ENCODE measurements around the gene EXOC6. TPM values are rescaled to one million over a fixed set of nuclear protein-coding genes. Genes with fewer than 3 reads are reported as not detected.
A peak's percentile ranks its signal among the peaks of the same experiment; 100 is the strongest.

The EXOC6 gene
- total RNA-seq, 2 donors from 2014 or later = 9.7 to 13.4 TPM

DNA sequence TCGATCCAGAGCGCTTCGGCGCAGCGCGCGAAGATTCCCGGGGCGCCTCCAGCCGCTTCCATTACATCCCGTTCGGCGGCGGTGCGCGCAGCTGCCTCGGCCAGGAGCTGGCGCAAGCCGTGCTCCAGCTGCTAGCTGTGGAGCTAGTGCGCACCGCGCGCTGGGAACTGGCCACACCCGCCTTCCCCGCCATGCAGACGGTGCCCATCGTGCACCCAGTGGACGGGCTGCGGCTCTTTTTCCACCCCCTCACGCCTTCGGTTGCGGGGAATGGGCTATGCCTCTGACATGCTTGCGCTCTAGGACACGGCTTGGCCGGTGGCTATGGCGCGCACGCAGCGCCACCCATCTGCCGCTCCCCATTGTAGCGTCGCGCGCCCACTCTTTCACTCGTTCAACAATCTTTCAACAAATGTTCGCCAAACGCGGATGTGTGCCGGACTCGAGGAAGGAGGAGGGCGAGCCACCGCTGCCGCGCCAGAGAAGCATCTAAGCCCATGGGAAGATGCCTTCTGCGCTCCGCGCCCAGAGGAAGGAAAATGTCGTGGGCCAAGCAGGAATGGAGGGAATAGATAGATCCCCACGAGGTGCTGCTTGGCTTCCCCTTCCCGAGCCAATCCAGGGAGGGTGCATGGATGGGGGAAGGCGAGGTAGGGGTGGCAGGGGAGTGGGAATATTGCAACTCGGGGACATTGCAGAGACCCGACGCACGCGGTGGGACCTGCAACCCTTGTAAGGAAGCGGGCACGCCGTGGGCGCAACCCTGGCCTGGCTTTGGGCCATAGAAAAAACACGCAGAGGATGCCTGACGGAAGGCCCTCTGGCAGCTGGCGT, 220.3 kb downstream of the EXOC6 start:
- peak in 1 of 2 donors; percentile 28 for ATAC-seq
- intact Hi-C loops (cut with DNase I) = no loop called here
- no peak for DNase-seq

DNA sequence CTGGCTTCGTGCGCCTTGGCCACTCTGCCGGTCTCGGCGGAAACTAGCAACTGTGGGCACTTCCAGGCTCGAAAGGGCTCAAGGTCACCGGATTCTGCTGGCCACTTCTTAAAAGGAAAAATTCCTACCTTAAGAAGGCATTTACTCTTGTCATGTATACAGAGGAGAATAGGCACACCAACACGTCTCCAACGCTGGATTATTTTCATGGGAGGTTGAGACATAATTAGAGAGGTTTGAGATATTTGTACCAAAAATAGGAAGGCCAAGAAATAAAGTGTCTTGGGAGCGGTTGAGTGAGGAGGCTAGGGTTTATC, 220.9 kb downstream of the EXOC6 start:
- intact Hi-C loops (cut with DNase I) = no loop called here
- DNase-seq = no peak
- ATAC-seq = no peak

DNA sequence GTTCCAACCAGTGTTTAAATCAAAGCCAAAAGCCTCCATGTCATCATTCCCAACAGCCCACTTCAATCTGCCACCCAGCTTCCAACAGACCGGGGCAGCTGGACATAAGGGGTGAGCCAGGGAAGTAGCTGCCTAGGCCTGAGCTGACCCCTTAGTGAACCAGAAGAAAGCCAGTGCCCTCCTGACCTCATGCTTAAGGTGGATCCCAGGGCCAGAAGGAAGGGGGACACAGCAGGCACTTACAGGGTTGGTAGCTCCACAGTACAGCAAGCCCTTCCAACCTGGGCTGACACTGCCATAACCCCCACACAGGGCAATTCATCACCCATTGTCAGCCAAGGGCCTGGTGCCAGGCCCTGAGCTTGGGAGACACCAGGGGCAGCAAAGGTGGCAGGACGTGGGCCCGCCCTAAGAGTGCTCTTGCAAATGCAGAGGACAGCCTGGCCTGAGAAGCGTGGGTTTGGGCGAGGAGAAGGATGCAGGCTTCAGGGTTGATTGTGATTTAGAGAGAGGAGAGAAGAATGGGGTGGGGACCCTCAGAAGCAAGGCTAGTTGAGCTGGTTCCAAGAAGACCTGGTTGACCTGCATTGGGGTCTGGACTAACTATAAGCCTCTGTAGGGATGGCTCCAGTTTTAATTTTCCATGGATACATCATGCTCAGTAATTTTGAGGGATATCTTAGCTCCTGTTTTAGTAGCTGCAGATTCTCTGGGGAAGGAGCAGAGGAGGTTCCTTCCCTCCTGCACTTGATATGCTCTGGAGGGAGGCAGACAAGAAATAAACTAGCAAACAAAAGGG, 222.3 kb downstream of the EXOC6 start:
- DNase-seq = no peak
- no peak for ATAC-seq
- intact Hi-C loops (cut with DNase I) = no loop called here

DNA sequence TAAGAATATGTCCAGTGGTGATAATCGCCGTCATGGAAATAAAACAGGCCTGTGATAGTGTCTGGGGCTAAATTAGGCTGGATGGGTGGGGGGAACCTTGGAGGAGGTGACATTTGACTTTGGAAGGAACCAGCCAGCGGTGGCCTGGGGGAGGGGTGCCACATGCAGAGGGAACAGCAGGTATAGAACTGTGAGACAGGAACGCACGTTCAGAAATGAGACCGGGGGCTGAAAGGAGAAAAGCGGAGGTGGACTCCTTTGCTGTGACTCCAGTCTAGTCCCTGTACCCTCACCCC, 222.8 kb downstream of the EXOC6 start:
- no peak for DNase-seq
- intact Hi-C loops (cut with DNase I) = no loop called here
- no peak for ATAC-seq

DNA sequence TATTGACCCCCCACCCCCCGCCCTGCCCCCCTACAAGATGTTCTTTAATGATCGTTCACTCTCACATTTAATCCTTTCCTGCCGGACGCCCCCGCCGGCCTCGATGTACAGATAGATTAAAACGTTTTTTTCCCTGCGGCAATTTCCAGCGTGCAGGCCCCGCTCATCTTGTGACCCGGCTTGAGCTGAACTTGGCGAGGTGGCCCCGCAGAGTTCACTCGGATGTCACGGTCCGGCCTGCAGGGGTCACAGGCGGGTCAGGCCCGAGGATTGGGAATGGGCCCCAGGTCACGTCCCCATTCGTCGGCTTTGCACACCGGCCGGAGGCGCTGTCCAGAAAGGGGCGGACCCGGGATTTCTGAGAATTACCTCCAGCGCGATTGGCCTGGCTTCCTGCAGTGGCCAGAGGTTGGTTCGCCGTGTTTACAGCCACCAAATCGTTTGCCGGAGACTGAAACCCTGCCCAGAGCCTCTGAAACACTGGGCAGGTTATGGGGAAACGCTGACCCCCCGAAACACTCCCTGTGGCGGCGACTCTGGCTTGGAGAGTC, 223.4 kb downstream of the EXOC6 start:
- intact Hi-C loops (cut with DNase I) = no loop called here
- DNase-seq (no peak), ATAC-seq (peak; percentile 22 to 28)

DNA sequence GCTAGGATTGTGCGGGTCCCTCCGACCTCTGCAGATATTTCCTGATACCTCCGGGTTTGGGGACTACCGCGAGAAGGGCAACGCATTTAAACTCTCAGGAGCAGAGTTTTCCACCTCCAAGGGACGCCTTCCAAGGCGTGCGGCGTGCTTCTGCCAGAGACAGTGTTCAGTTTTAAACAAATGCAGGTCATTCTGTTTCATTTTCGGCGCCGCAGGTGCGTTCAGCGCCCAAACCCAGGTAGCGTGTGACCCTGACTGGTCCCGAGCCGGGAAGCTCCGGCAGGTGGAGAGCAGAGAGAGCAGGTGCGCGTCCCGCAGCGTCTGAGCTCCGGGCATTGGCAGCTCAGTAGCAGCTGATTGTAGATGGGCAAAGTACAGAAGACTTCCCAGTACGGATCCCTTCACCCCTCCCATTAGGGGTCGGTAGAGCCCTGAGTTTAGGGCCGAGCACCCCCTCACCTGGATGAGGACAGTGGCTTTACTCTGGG, 223.9 kb downstream of the EXOC6 start:
- DNase-seq (no peak), ATAC-seq (no peak)
- intact Hi-C loops (cut with DNase I) = no loop called here

DNA sequence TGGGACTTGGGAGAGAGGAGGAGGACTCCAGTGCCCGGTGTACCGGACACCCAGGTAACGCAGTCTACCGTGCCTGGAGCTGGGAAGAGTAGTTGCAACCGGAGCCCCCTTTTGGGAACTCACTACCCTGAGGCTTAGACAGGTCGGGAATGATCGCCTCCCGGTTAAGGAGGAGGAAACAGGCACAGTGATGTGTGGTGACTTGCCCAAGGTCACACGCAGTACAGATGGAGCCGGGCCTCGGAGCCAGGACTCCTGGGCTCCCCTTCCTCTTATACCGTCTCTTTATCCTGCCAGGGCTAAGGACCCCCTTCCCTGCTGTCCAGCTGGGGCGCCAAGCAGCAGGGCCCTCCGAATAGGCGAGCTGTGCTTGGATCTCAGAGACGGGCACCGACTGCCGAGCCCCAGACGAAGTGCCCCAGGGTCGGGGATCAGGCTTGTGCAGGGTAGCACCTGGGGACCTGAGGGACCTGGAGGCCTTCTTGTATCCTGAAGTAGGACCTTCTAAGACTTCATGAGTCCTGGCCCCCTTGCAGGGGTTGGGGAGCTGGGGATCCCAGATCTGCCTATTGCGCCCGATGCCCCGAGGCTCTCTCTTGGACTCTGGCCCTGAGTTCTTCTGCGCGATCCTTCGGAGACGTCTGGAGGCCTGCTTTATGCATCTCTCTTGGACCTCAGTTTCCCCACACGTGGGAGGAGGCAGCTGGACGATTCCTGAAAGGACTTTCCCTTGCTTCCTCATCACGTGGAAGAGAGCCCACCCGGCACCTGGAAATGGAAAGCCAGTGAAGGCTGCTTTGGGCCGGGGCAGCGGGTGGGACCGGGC, 224.6 kb downstream of the EXOC6 start:
- ATAC-seq = no peak
- DNase-seq = no peak
- intact Hi-C loops (cut with DNase I) = no loop called here

DNA sequence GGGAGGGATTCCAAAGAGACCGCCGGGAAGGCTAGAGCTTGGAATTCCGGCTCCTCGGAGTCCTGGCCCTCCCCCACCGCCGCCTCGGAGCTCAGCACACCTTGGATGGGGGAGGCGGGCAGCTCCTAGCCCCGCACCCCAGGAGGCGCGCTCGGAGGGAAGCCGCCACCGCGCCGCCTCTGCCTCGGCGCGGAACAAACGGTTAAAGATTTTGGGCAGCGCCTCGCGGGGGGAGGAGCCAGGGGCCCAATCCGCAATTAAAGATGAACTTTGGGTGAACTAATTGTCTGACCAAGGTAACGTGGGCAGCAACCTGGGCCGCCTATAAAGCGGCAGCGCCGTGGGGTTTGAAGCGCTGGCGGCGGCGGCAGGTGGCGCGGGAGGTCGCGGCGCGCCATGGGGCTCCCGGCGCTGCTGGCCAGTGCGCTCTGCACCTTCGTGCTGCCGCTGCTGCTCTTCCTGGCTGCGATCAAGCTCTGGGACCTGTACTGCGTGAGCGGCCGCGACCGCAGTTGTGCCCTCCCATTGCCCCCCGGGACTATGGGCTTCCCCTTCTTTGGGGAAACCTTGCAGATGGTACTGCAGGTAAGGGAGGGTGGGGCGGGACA, 225.3 kb downstream of the EXOC6 start, which contains the start of gene CYP26A1:
TSS of gene CYP26A1 (plus strand) at position 355 of the 608 bp plus-strand sequence. CDS start at position 397, 42 bp downstream.
- DNase-seq = no peak
- intact Hi-C loops (cut with DNase I) = no loop called here
- peak in 1 of 2 donors; percentile 13 for ATAC-seq

DNA sequence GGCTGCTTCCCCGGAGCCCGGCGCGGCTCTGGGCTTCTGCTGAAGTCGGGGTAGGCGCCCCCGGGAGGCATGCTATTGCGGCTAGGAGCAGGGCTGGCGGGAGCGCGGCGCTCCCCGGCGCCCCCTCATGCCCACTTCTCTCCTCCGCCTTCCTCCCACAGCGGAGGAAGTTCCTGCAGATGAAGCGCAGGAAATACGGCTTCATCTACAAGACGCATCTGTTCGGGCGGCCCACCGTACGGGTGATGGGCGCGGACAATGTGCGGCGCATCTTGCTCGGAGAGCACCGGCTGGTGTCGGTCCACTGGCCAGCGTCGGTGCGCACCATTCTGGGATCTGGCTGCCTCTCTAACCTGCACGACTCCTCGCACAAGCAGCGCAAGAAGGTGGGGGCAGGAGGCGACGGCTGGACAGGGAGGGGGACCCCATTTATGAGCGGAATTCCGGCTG, 225.9 kb downstream of the EXOC6 start:
- intact Hi-C loops (cut with DNase I) = no loop called here
- DNase-seq (no peak), ATAC-seq (peak in 1 of 2 donors; percentile 17)

DNA sequence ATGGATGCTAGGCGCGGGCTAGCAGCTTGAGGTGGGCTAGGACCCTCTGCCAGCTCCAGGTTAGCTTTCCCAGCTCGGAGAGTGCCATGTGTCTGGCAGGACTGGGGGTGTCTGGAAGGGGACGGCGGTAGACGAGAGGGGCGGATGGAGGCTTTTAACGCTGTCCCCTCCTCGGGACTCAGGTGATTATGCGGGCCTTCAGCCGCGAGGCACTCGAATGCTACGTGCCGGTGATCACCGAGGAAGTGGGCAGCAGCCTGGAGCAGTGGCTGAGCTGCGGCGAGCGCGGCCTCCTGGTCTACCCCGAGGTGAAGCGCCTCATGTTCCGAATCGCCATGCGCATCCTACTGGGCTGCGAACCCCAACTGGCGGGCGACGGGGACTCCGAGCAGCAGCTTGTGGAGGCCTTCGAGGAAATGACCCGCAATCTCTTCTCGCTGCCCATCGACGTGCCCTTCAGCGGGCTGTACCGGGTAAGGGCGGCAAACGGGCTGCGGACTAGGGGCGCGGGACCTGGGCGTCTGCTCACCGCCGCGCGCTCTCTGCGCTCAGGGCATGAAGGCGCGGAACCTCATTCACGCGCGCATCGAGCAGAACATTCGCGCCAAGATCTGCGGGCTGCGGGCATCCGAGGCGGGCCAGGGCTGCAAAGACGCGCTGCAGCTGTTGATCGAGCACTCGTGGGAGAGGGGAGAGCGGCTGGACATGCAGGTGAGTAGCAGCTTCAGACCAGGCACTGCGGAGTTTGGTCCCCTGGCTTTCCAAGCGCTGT, 226.5 kb downstream of the EXOC6 start:
- ATAC-seq = no peak
- no peak for DNase-seq
- intact Hi-C loops (cut with DNase I) = no loop called here

DNA sequence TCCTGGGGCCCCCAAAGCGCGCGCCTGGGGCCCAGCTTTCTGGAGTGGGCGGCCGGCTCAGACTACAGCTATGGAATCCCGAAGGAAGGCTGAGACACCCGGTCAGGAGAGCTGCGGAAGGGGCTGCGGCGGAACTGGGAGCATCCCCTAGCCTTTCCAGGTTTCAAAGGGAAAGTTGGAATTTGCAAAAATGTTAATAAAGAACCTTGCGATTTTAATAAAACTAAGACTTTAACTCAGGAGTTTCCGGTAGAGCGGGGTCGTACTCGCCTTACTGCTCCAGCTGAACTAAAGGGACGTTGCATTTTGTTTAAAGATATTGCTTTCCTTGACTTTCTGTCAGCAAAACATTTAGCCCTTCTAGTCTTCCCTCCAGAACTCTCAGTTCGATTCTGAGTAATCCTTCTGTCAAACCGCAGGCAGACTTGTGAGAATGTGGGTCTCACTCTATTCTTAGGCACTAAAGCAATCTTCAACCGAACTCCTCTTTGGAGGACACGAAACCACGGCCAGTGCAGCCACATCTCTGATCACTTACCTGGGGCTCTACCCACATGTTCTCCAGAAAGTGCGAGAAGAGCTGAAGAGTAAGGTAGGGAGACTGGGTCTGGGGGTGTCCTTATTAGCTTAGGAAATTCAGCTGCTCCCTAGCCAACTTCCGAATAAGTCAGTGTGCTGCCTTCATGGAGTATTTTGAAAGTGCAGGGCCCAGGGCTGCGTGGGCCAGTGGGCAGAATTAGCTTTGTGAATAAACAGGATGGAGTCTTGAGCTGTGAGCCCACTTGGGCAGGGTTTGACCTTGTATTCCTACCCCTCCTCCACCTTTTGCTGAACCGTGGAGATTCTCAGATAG, 227.3 kb downstream of the EXOC6 start:
- ATAC-seq = no peak
- no peak for DNase-seq
- intact Hi-C loops (cut with DNase I) = no loop called here

DNA sequence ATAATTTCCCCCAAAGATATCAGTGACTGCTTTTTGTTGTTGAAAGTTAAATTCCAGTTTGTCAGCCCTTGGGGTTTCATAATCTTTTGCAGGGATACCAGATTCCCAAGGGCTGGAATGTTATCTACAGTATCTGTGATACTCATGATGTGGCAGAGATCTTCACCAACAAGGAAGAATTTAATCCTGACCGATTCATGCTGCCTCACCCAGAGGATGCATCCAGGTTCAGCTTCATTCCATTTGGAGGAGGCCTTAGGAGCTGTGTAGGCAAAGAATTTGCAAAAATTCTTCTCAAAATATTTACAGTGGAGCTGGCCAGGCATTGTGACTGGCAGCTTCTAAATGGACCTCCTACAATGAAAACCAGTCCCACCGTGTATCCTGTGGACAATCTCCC, 228.6 kb downstream of the EXOC6 start:
- intact Hi-C loops (cut with DNase I) = no loop called here
- DNase-seq = no peak
- no peak for ATAC-seq

DNA sequence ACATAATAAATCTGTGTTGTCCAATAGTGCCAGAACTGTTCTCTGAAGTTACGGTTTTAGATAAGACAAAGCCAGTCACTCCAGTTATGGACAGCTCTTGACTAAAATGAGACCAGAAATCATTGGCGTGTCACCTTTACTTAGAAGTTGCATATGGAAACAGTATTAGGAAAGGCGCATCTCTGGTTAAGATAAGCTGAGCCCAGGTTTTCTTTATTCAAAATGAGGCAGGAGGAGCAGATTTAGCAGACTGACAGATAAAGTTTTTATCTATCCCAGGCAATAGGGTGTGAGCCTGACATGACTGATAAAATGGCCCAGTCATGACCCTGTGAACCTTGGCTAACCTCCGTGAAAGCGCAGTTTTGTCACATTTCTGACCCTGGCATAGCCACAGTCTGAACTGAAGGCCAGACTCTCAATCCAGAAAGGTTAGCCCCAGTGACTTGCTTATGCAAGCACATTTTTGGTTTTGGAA, 229.6 kb downstream of the EXOC6 start:
- intact Hi-C loops (cut with DNase I) = no loop called here
- no peak for ATAC-seq
- DNase-seq = no peak

DNA sequence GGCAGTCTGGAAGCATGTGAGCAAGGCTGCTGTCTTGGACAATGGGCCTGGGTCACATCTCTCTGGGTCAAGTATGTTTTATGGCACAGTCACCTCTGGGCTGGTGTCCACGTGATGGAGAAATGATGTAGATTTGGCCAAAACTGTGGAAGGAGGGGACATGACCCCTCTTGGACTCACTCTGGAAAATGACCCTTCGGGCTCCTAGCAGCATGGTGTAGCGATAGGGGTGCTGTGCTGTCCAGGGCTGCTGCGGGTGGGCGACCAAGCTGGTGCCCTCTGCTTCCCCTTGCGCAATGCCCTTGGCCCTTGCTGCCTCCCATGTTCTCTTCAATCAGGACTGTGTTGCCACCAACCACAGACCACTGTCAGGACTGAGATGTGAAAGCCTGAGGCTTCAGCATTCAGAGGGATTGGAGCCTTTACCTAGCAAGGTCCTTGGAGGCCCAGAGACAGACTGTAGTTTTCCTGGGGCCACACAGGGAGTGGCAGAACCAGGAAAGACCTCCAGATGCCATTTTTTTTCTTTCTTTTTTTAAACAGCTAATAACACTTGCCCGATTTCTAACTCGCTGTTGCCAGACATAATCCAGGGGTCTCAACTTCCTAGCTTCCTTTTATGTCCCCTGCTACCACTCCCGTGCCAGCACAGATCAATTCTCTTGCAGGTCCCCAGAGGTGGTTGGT, 231.5 kb downstream of the EXOC6 start:
- ATAC-seq (peak in 1 of 2 donors; percentile 64), DNase-seq (no peak)
- intact Hi-C loops (cut with DNase I) = loop anchor here (2.0 to 10.0 kb wide), 3 partner anchors 205 to 275 kb away; no protein-coding TSS in a partner anchor

DNA sequence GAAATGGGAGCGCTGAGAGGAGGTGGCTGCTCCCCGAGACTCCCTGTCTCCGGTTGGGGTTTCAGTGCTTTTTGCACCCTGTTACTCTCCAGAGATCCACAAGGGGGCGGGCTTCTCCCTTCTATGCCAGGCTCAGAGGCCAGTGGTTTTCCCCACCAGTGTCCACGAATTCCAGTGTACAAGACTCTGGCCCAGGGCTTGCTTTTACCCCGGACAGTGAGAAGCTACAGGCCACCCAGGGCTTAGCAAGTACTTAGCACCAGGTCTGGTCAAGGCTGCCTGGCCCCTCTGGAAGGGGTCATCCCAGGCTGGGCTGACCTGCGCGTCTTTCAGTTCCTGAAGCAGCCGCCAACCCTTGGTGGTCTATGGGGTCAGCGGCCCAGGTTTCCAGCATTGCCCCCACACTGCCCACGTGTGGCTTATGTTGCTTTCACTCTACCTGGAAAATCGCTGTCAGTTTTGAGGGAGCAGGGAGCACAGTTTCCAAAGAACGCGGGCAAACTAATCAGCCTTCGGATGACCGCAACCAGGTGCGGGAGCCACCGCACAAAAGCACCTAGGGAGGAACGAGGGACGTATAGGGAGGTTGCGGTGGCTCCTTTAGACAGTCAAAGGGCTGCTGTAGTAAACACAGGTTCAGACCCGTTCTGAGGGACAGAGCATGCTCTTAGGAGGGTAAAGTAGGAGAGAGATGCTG, 232.2 kb downstream of the EXOC6 start:
- ATAC-seq (peak; percentile 67 to 74), DNase-seq (no peak)
- intact Hi-C loops (cut with DNase I) = loop anchor here (2.0 to 10.0 kb wide), 3 partner anchors 204 to 274 kb away; no protein-coding TSS in a partner anchor

DNA sequence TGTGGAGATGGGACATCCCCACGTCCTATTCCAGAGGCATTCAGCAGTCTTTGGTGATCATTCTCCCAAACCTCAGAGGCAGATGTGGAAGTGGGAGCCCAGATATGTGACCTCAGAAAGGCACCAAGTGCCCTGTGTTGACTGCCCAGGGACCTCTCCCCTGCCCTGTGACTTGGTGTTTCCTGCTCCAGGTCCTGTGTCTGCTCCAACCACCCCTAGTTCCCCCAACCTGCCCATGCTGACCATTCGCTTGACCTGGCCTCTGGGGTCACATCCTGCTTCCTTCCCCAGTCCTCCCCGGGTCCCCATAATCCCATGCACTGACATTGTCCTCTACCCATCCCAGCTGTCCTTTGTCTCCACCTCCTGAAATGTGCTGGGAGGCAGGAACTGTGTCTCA, 233.0 kb downstream of the EXOC6 start:
- no peak for ATAC-seq
- no peak for DNase-seq
- intact Hi-C loops (cut with DNase I) = loop anchor here (2.0 to 10.0 kb wide), 3 partner anchors 203 to 273 kb away; no protein-coding TSS in a partner anchor
